ENCODE data around the gene IP6K2. TPM values are rescaled to one million over a fixed set of nuclear protein-coding genes. Genes with fewer than 3 reads are reported as not detected.
"Not testable (repeated sequence)": the region's sequence is repeated elsewhere in the genome, so short reads cannot be mapped to it uniquely, and the experiment has no call there.

IP6K2 gene
- 182 TPM for total RNA-seq (ENCODE audit: unreplicated experiment)
- long read RNA-seq, transcript IP6K2-201 (6 exons, 1,775 nt), result major isoform, 93 of 206 reads
- long read RNA-seq, partial matches to known transcripts, result 37 of 206 reads
- long read RNA-seq, other reads (novel, unspliced or antisense), result 71 of 206 reads

- H3K4me1 Mint-ChIP-seq (ENCODE audit: low read depth, unreplicated experiment), result peaks cover 11% of the 10 kb centered on the region
- H3K27me3 Mint-ChIP-seq (ENCODE audit: unreplicated experiment), result peaks cover 8% of the 10 kb centered on the region
- peaks cover 4% of the 10 kb centered on the region for H3K36me3 Mint-ChIP-seq (ENCODE audit: unreplicated experiment)
- TF ChIP-seq CTCF (IDR thresholded peaks at IDR 0.05; ENCODE audit: partially characterized antibody, unreplicated experiment), result no peak
- peaks cover 10% of the 10 kb centered on the region for H3K9me3 Mint-ChIP-seq (ENCODE audit: unreplicated experiment)
- DNase-seq, result peak; percentile 100
- peak within 1 kb of the TSS; percentile 99 for H3K4me3 Mint-ChIP-seq (ENCODE audit: unreplicated experiment)
- peak within 1 kb of the TSS; percentile 100 for H3K27ac Mint-ChIP-seq (ENCODE audit: unreplicated experiment)
These were observed at the start of gene IP6K2 for GRCh38 chr3:48716982-48717746. Gene IP6K2, minus strand, starts transcription at chr3:48717221. Its CDS starts 21,930 bp downstream, at chr3:48695291.

GRCh38 chr3:48765376-48765775 is 48.4 kb upstream of the IP6K2 start:
- H3K9me3 Mint-ChIP-seq (ENCODE audit: unreplicated experiment), result no peaks in the 10 kb centered on the region
- no peak for TF ChIP-seq CTCF (IDR thresholded peaks at IDR 0.05; ENCODE audit: partially characterized antibody, unreplicated experiment)
- no peaks in the 10 kb centered on the region for H3K4me1 Mint-ChIP-seq (ENCODE audit: low read depth, unreplicated experiment)
- no peaks in the 10 kb centered on the region for H3K36me3 Mint-ChIP-seq (ENCODE audit: unreplicated experiment)
- DNase-seq, result no peak
- H3K27ac Mint-ChIP-seq (ENCODE audit: unreplicated experiment), result no peak overlapping the region
- no peaks in the 10 kb centered on the region for H3K27me3 Mint-ChIP-seq (ENCODE audit: unreplicated experiment)
- no peak overlapping the region for H3K4me3 Mint-ChIP-seq (ENCODE audit: unreplicated experiment)

- Mint-ChIP-seq H3K9me3 (ENCODE audit: unreplicated experiment) (no peaks in the 10 kb centered on the region), H3K36me3 (ENCODE audit: unreplicated experiment) (no peaks in the 10 kb centered on the region), H3K4me3 (ENCODE audit: unreplicated experiment) (no peak overlapping the region), H3K27ac (ENCODE audit: unreplicated experiment) (no peak overlapping the region), H3K27me3 (ENCODE audit: unreplicated experiment) (no peaks in the 10 kb centered on the region), H3K4me1 (ENCODE audit: low read depth, unreplicated experiment) (no peaks in the 10 kb centered on the region)
- no peak for TF ChIP-seq CTCF (IDR thresholded peaks at IDR 0.05; ENCODE audit: partially characterized antibody, unreplicated experiment)
- no peak for DNase-seq
These were observed 45.8 kb upstream of the IP6K2 start for GRCh38 chr3:48762816-48763215.

- not testable (repeated sequence) for H3K9me3 Mint-ChIP-seq (ENCODE audit: unreplicated experiment); H3K4me3 Mint-ChIP-seq (ENCODE audit: unreplicated experiment); H3K36me3 Mint-ChIP-seq (ENCODE audit: unreplicated experiment); H3K4me1 Mint-ChIP-seq (ENCODE audit: low read depth, unreplicated experiment); H3K27me3 Mint-ChIP-seq (ENCODE audit: unreplicated experiment); H3K27ac Mint-ChIP-seq (ENCODE audit: unreplicated experiment); DNase-seq
These were observed 43.0 kb upstream of the IP6K2 start for GRCh38 chr3:48759991-48760540.

GRCh38 chr3:48759531-48759930 is 42.5 kb upstream of the IP6K2 start:
- not testable (repeated sequence) for H3K4me1 Mint-ChIP-seq (ENCODE audit: low read depth, unreplicated experiment); H3K27ac Mint-ChIP-seq (ENCODE audit: unreplicated experiment); H3K9me3 Mint-ChIP-seq (ENCODE audit: unreplicated experiment); H3K27me3 Mint-ChIP-seq (ENCODE audit: unreplicated experiment); H3K4me3 Mint-ChIP-seq (ENCODE audit: unreplicated experiment); DNase-seq; H3K36me3 Mint-ChIP-seq (ENCODE audit: unreplicated experiment)

- H3K4me1 Mint-ChIP-seq (ENCODE audit: low read depth, unreplicated experiment), result no peaks in the 10 kb centered on the region
- H3K27me3 Mint-ChIP-seq (ENCODE audit: unreplicated experiment), result no peaks in the 10 kb centered on the region
- no peak overlapping the region for H3K4me3 Mint-ChIP-seq (ENCODE audit: unreplicated experiment)
- TF ChIP-seq CTCF (IDR thresholded peaks at IDR 0.05; ENCODE audit: partially characterized antibody, unreplicated experiment), result no peak
- H3K36me3 Mint-ChIP-seq (ENCODE audit: unreplicated experiment), result no peaks in the 10 kb centered on the region
- H3K27ac Mint-ChIP-seq (ENCODE audit: unreplicated experiment), result no peak overlapping the region
- no peak for DNase-seq
- H3K9me3 Mint-ChIP-seq (ENCODE audit: unreplicated experiment), result no peaks in the 10 kb centered on the region
These were observed 42.0 kb upstream of the IP6K2 start for GRCh38 chr3:48759071-48759470.
